Dendritic cell treated with granulocyte-macrophage colony-stimulating factor and Interleukin-4, amounts not matched to agents 40 ng/mL and 50 ng/mL, for 4 days (primary cell): ENCODE results near the gene MED20.

Source experiments
- H3K27ac Mint-ChIP-seq: one replicate; pipeline ENCODE4 v1.8.0; 2022; ENCODE audit warnings: mild to moderate bottlenecking, mixed read lengths
- H3K27me3 Mint-ChIP-seq: one replicate; pipeline ENCODE4 v1.8.0; 2022; ENCODE audit warnings: mild to moderate bottlenecking, mixed read lengths
- H3K36me3 Mint-ChIP-seq: one replicate; pipeline ENCODE4 v1.8.0; 2022; ENCODE audit warnings: low read depth, mixed read lengths
- H3K4me1 Mint-ChIP-seq: one replicate; pipeline ENCODE4 v1.8.0; 2022; ENCODE audit warnings: low read depth, mixed read lengths
- H3K4me3 Mint-ChIP-seq: one replicate; pipeline ENCODE4 v1.8.0; 2022; ENCODE audit warnings: mild to moderate bottlenecking, moderate library complexity, mixed read lengths
- H3K9me3 Mint-ChIP-seq: one replicate; pipeline ENCODE4 v1.8.0; 2022; ENCODE audit warnings: mixed read lengths
- intact Hi-C: fragments of 100-400 bp; cut with micrococcal nuclease; formaldehyde crosslinking; loops from one replicate; pipeline ENCODE4 v1.15.0; 2022

Gene MED20

DNA sequence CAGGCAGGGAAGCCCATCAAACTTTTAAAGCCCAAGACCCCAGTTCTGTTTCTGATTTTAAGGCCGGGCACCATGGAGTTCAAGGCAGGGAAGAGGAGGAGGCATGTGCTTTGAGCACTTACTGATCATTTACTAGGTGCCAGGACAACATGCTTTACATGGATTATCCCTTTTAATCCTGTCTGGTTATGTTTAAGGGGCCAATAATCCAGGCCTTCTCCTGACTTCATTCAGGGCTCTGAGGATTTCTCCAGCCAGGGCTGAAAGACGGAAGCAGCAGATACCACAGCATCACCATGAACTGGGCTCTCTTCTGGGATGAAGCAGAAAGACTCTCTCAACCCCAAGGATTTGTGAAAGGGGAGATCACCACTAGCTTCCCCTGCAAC is 16.5 kb upstream of the MED20 start:
- Mint-ChIP-seq H3K9me3 (no peaks in the 10 kb centered on the region), H3K27ac (peak overlapping the region; percentile 90), H3K36me3 (peaks cover 80% of the 10 kb centered on the region), H3K27me3 (no peaks in the 10 kb centered on the region), H3K4me3 (peak overlapping the region; percentile 30), H3K4me1 (peaks cover 72% of the 10 kb centered on the region)
- intact Hi-C loops: loop anchor here (2.0 to 5.0 kb wide), 4 partner anchors 17 to 105 kb away; partner anchors contain the start of genes BYSL, MED20 and USP49

- H3K36me3 Mint-ChIP-seq: peaks cover 90% of the 10 kb centered on the region
- intact Hi-C loops: loop anchor here (2.0 to 5.0 kb wide), 4 partner anchors 15 to 106 kb away; partner anchors contain the start of genes BYSL, MED20 and USP49
- peaks cover 66% of the 10 kb centered on the region for H3K4me1 Mint-ChIP-seq
- peak overlapping the region; percentile 66 for H3K4me3 Mint-ChIP-seq
- H3K27me3 Mint-ChIP-seq: no peaks in the 10 kb centered on the region
- peak overlapping the region; percentile 74 for H3K27ac Mint-ChIP-seq
- H3K9me3 Mint-ChIP-seq: no peaks in the 10 kb centered on the region
Observed at GRCh38 chr6:41936073-41936837, 15.3 kb upstream of the MED20 start.

- Mint-ChIP-seq H3K36me3 (peaks cover 90% of the 10 kb centered on the region), H3K9me3 (no peaks in the 10 kb centered on the region)
Observed at GRCh38 chr6:41935685-41936072, 14.7 kb upstream of the MED20 start.

DNA sequence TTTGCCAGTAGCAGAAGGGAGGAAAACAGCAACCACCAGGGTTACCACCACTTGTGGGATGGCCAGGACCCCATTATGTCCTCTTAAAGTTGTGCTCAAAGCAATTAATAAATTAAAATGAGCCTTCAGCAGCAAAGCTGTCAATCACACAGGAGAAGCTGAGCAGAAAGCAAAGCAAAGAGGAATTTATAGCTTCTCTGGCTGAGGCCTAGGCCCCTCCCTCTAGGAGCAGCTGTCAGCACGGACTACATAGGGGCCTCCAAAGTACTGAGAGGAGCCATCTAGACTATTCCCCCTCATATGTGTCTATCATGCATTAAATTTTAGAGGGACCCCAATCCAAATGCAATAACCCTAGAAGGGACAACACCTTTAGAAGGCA is 14.2 kb upstream of the MED20 start:
- no peak overlapping the region for H3K4me3 Mint-ChIP-seq
- intact Hi-C loops: loop anchor here (5.0 kb wide), 2 partner anchors 38 to 107 kb away; partner anchors contain the start of gene USP49
- no peaks in the 10 kb centered on the region for H3K9me3 Mint-ChIP-seq
- H3K27me3 Mint-ChIP-seq: no peaks in the 10 kb centered on the region
- peak overlapping the region; percentile 74 for H3K27ac Mint-ChIP-seq
- peaks cover 90% of the 10 kb centered on the region for H3K36me3 Mint-ChIP-seq
- peaks cover 61% of the 10 kb centered on the region for H3K4me1 Mint-ChIP-seq

More at GRCh38 chr6:41935685-41936072, 14.7 kb upstream of the MED20 start:
- peak overlapping the region; percentile 11 for H3K4me3 Mint-ChIP-seq
- no peaks in the 10 kb centered on the region for H3K27me3 Mint-ChIP-seq
- intact Hi-C loops: loop anchor here (2.0 to 5.0 kb wide), 4 partner anchors 15 to 107 kb away; partner anchors contain the start of genes BYSL, MED20 and USP49
- peaks cover 66% of the 10 kb centered on the region for H3K4me1 Mint-ChIP-seq
- H3K27ac Mint-ChIP-seq: peak overlapping the region; percentile 74

GRCh38 chr6:41934278-41935192 is 13.6 kb upstream of the MED20 start:
- Mint-ChIP-seq H3K27me3 (no peaks in the 10 kb centered on the region), H3K4me1 (peaks cover 60% of the 10 kb centered on the region), H3K27ac (peak overlapping the region; percentile 74), H3K4me3 (no peak overlapping the region), H3K9me3 (no peaks in the 10 kb centered on the region), H3K36me3 (peaks cover 90% of the 10 kb centered on the region)
- intact Hi-C loops: loop anchor here (5.0 kb wide), 2 partner anchors 37 to 108 kb away; partner anchors contain the start of gene USP49

- peak overlapping the region; percentile 0 for H3K27ac Mint-ChIP-seq
- intact Hi-C loops: no loop called here
Observed at GRCh38 chr6:41932378-41932777, 11.4 kb upstream of the MED20 start.

GRCh38 chr6:41931792-41932191 is 10.9 kb upstream of the MED20 start:
- Mint-ChIP-seq H3K36me3 (peaks cover 100% of the 10 kb centered on the region), H3K4me3 (no peak overlapping the region), H3K9me3 (no peaks in the 10 kb centered on the region), H3K27ac (peak overlapping the region; percentile 0), H3K4me1 (peaks cover 32% of the 10 kb centered on the region), H3K27me3 (no peaks in the 10 kb centered on the region)
- intact Hi-C loops: no loop called here

More at GRCh38 chr6:41932378-41932777, 11.4 kb upstream of the MED20 start:
- Mint-ChIP-seq H3K36me3 (peaks cover 100% of the 10 kb centered on the region), H3K9me3 (no peaks in the 10 kb centered on the region), H3K27me3 (no peaks in the 10 kb centered on the region), H3K4me1 (peaks cover 38% of the 10 kb centered on the region), H3K4me3 (no peak overlapping the region)

DNA sequence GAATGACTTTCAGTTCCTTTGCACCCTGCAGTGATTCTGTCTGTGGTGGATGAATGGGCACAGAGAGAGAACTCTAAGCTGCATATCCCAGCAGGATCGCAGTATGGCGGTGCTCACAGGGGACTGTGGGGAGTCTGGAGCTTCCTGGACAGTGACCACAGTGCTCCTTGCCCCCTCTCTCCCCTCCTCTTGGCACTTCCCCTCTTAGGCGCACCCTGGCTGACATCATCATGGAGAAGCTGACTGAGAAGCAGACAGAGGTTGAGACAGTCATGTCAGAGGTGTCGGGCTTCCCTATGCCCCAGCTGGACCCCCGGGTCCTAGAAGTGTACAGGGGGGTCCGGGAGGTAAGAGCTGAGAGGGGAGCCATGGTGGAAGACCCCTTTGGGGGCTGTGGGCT is 9.0 kb upstream of the MED20 start:
- Mint-ChIP-seq H3K27me3 (no peaks in the 10 kb centered on the region), H3K9me3 (no peaks in the 10 kb centered on the region), H3K27ac (no peak overlapping the region), H3K36me3 (peaks cover 90% of the 10 kb centered on the region), H3K4me3 (no peak overlapping the region), H3K4me1 (peaks cover 21% of the 10 kb centered on the region)
- intact Hi-C loops: no loop called here

- Mint-ChIP-seq H3K9me3 (no peaks in the 10 kb centered on the region), H3K36me3 (peaks cover 78% of the 10 kb centered on the region), H3K27ac (no peak overlapping the region), H3K4me1 (peaks cover 36% of the 10 kb centered on the region), H3K27me3 (no peaks in the 10 kb centered on the region), H3K4me3 (no peak overlapping the region)
- intact Hi-C loops: no loop called here
Observed at GRCh38 chr6:41927253-41927652, 6.3 kb upstream of the MED20 start.

DNA sequence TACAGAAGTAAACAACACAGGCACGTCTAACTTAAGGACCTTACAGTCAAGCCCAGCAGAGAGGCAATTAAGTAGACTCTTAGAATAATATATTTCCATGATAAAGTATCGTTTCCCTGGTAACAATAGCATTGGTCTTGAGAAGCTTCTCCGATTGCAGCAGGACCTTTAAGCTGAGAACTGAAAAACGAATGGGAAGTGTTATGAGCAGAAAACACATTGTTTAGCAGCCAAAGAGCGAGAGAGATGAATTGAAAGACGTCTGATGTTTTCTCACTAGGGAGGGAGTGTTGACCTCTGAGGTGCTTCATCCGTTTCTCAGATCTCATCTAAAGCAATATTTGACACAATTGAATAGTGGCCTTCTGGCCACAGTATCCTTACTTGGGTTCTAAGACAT is 1.2 kb upstream of the MED20 start:
- peaks cover 43% of the 10 kb centered on the region for H3K36me3 Mint-ChIP-seq

DNA sequence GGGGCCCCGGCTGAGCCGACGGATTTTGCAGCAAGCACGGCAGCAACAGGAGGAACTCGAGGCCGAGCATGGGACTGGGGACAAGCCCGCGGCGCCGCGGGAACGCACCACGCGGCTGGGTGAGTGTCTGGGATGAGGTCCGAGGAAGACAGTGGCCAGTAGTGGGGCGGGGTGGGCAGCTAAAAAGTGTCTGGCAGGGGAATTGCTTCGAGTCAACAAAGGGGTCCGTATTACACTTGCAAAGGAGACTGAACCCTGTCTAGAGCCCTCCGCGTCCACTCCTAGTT is 716 bp upstream of the MED20 start:
- intact Hi-C loops: loop anchor here (1.0 to 2.0 kb wide), 3 partner anchors 15 to 134 kb away; partner anchors contain the start of genes TOMM6 and USP49
- peaks cover 61% of the 10 kb centered on the region for H3K4me1 Mint-ChIP-seq
- H3K27me3 Mint-ChIP-seq: no peaks in the 10 kb centered on the region
- H3K9me3 Mint-ChIP-seq: no peaks in the 10 kb centered on the region
- peak overlapping the region; percentile 99 for H3K4me3 Mint-ChIP-seq
- peak overlapping the region; percentile 99 for H3K27ac Mint-ChIP-seq
- H3K36me3 Mint-ChIP-seq: peaks cover 42% of the 10 kb centered on the region

More for the DNA sequence above, 1.2 kb upstream of the MED20 start:
- H3K4me1 Mint-ChIP-seq: peaks cover 61% of the 10 kb centered on the region
- H3K27me3 Mint-ChIP-seq: no peaks in the 10 kb centered on the region
- H3K9me3 Mint-ChIP-seq: no peaks in the 10 kb centered on the region
- H3K4me3 Mint-ChIP-seq: peak overlapping the region; percentile 99
- H3K27ac Mint-ChIP-seq: peak overlapping the region; percentile 99
- intact Hi-C loops: no loop called here

DNA sequence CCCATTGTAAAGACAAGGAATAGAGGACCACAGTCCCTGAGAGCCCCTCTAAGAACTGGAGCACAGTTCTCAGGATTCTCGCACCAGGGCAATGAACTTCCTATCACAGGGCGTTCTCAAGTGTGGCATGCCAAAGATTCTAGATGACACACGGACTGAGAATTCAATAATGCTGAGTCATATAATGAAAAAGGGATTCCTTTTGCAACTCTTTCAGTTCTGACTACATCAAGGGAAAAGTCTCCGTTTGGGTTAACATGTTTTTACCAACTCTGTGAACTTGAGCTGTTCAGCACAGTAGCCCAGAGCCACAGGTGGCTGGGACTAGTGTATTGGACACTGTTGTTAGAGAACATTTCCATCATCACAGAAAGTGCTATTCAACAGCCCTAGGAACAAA is 3.4 kb downstream of the MED20 start:
- Mint-ChIP-seq H3K27me3 (no peaks in the 10 kb centered on the region), H3K4me1 (peaks cover 37% of the 10 kb centered on the region), H3K36me3 (peaks cover 53% of the 10 kb centered on the region), H3K9me3 (no peaks in the 10 kb centered on the region), H3K27ac (no peak overlapping the region), H3K4me3 (no peak overlapping the region)
- intact Hi-C loops: no loop called here

- H3K27me3 Mint-ChIP-seq: no peaks in the 10 kb centered on the region
- H3K27ac Mint-ChIP-seq: no peak overlapping the region
- H3K4me3 Mint-ChIP-seq: no peak overlapping the region
- H3K9me3 Mint-ChIP-seq: no peaks in the 10 kb centered on the region
- peaks cover 20% of the 10 kb centered on the region for H3K4me1 Mint-ChIP-seq
- H3K36me3 Mint-ChIP-seq: peaks cover 53% of the 10 kb centered on the region
- intact Hi-C loops: no loop called here
Observed at GRCh38 chr6:41914869-41915530, 5.9 kb downstream of the MED20 start.
